HG02970 (cell line): ENCODE measurements around the gene INTS2.
"Not testable (repeated sequence)": the region's sequence is repeated elsewhere in the genome, so short reads cannot be mapped to it uniquely, and the experiment has no call there.

Experiments used
- ATAC-seq: cut with Tn5 transposase; IDR thresholded peaks from one replicate; pipeline ENCODE4 v1.9.1; 2021; ENCODE audit warnings: mild to moderate bottlenecking, moderate library complexity, moderate number of reproducible peaks; ENCODE audit not compliant: unreplicated experiment, low FRiP score

The INTS2 gene

DNA sequence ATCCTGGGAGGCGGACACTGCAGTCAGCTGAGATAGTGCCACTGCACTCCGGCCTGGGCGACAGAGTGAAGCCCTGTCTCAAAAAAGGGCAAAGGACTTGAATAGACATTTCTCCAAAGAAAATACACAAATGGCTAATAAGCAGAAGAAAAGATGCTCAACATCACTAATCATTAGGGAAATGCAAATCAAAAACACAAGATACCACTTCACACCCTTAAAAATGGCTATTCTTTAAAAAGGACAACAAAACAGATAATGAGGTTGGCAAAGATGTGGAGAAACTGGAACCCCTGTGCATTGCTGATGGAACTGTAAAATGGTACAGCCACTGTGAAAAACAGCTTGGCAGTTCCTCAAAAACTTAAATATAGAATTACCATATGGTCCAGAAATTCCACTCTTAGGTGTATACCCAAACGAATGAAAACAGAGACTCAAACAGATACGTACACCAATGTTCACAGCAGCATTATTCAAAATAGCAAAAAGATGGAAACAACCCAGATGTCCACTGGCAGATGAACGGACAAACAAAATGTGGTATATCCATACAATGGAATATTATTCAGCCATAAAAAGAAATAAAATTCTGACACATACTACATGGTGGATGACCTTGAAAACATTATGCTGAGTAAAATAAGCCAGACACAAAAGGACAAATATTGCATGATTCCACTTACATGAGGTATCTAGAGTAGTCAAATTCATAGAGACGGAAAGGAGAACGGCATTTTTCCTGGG, 100.0 kb downstream of the INTS2 start:
- no peak for ATAC-seq

DNA sequence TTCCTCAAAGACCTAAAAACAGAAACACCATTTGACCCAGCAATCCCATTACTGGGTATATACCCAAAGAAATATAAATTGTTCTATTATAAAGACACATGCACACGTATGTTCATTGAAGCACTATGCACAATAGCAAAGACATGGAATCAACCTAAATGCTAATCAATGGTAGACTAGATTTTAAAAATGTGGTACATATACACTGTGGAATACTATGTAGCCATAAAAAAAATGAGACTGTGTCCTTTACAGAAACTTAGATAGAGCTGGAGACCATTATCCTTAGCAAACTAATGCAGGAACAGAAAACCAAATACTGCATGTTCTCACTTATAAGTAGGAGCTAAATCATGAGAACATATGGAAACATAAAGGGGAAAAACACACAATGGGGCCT, 100.9 kb downstream of the INTS2 start:
- ATAC-seq: not testable (repeated sequence)

DNA sequence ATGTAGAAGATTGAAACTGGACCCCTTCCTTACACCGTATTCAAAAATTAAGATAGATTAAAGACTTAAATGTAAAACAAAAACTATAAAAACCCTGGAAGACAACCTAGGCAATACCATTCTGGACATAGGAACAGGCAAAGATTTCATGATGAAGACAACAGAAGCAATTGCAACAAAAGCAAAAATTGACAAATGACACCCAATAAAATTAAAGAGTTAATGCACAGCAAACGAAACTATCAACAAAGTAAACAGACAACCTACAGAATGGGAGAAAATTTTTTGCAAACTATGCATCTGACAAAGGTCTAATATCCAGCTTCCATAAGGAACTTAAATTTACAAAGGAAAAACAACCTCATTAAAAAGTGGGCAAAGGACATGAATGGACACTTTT, 101.6 kb downstream of the INTS2 start:
- not testable (repeated sequence) for ATAC-seq

DNA sequence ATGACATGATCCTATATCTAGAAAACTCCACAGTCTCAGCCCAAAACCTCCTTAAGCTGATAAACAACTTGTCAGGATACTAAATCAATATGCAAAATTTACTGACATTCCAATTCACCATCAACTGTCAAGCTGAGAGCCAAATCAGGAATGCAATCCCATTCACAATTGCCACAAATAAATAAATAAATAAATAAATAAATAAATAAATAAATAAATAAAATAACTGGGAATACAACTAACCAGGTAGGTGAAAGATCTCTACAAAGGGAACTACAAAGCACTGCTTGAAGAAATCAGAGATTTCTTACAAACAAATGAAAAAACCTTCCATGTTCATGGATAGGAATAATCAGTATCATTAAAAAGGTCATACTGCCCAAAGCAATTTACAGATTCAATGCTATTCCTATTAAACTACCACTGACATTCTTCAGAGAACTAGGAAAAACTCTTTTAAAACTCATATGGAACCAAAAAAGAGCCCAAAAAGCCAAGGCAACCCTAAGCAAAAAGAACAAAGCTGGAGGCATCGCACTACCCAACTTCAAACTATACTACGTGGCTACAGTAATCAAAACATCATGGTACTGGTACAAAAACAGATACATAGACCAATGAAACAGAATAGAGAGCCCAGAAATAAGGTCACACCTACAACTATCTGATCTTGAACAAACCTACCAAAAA, 102.2 kb downstream of the INTS2 start:
- no peak for ATAC-seq

DNA sequence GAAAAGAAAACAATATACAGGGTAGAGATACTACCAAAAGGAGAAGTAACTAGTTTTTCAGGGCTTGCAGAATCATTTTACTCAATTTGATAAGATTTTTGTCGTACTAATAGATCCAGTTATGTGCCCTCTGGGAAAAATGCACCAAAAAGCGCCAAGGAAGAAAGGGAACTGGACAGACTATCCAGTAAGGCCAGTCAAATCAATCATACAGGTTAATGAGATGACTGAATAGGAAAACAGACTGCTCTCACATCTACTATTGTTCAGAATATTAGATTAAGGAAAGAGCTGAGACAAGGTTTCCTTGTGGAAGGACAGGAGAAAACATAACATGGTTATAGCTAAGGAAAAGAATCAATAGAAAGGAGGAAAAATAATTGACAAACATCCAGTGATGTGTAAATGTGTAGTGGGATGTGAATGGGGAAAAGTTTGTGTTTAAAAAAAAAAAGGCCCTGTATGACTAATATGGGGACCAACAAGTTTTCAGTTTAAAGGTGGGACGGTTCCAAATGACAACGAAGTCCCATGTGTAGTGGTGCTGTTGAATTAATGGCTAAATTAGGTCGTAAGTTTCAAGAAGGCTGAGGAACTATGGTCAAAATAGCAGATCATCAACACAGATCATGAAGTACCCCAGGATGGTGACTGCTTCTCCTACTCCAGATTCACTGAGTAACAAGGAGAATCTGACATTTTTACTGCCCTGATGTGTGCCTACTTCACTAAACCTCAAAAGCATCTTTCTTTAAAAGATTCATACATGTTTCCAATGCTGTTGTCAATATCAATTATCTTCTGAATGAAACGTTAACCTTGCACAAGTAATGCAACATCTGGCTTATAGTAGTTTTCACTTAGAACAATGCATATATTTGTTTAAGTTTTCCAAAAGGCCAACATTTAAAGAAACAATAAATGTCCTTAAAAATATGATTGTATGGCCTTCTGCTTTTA, 105.2 kb downstream of the INTS2 start:
- no peak for ATAC-seq

DNA sequence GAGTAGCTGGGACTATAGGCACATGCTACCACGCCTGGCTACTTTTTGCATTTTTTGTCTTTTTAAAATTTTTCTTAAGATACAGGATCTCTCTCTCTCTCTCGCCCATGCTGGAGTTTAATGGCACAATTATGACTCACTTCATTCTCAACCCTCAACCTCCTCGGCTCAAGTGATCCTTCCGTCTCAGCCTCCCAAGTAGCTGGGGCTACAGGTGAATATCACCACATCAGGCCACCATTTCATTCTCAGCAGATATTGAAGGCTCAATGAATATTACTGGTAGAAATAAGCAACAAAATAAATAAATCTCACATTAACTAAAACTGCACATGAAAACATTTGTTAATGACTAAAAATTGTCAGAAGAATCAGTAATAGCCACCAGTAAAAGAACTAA, 106.1 kb downstream of the INTS2 start:
- no peak for ATAC-seq

DNA sequence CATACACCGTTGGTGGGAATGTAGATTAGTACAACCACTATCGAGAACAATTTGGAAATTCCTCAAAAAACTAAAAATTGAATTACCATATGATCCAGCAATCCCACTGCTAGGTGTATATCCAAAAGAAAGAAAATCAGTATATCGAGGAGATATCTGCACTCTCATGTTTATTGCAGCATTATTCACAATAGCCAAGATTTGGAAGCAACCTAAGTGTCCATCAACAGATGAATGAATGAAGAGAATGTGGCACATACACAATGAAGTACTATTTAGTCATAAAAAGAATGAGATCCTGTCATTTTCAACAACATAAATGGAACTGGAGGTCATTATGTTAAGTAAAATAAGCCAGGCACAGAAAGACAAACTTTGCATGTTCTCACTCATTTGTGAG, 108.5 kb downstream of the INTS2 start:
- not testable (repeated sequence) for ATAC-seq

DNA sequence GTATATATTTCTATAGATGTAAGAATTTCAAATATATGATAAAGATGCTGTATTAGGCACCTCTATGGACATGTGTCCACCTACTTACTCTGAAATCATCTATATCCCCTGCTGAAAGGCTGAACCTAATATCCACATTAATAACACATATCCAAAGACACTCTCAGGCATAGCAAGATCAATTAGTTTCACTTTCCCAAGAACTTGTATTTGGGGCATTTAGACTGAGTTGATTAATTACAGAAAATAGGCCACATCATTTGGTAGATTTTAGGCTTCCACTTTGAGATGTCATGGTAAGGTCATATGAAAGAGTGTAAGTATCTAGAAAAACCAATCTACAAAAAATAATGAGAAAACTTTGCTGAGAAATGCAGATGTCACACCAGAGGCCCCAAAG, 109.6 kb downstream of the INTS2 start:
- ATAC-seq: no peak

DNA sequence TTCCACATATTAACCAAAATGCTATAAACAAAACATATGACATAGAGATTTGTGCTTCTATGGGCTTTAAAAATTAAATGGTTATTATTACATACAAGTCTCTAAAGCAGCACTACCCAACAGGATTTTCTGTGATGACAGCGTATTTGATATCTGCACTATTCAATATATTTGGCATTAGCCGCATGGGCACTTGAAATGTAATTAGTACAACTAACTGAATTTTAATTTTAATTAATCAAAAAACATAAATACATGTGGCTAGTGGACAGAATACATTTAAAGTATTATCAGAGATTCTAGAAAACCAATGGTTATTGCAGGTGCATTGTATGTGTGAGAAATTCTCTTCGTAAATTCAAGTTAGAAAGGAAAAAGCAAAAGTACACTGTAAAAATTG, 110.3 kb downstream of the INTS2 start:
- ATAC-seq: no peak

DNA sequence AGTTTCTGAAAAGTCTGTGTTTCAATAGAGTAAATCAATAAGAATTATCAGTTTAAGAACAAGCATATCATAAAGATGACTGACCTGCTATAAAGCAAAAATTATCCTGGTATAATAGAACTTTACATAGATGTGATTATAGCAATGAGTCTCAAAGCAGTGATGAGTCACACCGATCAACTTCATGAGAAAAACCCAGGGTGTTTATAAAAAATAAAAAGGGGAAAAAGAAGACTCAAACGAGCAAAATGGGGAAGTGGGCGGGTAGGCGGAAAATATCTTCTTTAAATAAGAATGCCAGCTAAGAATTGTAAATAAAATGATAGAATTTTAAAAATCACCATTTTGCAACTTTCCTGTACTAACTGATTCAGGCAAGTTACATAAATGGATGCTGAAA, 111.2 kb downstream of the INTS2 start:
- ATAC-seq: no peak

DNA sequence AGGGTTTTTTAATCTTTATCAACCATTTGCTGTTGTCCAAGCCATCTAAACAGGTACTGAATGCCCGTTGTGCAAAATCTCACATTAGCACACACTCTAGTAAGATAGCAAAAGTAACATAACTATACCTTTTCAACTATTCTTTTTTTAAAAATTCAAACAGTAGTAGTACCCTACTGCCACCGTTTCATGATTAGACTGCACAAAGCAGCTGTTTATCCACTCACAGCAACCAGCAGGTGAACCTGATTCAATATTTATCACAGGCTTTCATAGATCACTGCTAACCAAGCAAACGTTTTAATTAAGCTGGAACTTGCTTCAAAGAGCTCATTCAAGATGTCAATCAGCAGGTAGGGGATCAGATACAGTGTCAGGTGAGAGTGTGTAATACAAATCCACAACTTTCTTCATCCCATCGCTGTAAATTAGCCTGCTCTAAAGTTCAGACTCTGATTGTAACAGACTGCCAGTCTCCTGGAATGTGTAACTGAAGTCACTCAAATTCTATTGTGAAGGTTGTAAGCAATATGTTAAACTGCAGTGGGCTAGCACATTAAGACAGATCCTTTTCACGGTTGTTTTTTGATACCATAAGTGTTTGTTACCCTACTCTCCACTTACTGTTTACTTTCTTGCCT, 111.8 kb downstream of the INTS2 start:
- no peak for ATAC-seq
